ENCODE data around the gene CTXND1. TPM values are rescaled to one million over a fixed set of nuclear protein-coding genes. Genes with fewer than 3 reads are reported as not detected.

CTXND1 gene
- total and polyA plus RNA-seq, 2 of the 13 experiments (the other 11 are each of a cell fraction or from before 2014, with no cell fraction given), result 1.2 to 2.1 TPM

- TF ChIP-seq NR2F2 (IDR thresholded peaks at IDR 0.05; ENCODE audit: borderline replicate concordance, low read depth) (peak; percentile 43; the same call in 1 of the 2 replicates), ZNF687 (CRISPR knock-in tag; IDR thresholded peaks at IDR 0.05) (peak; percentile 62), ZMYM4 (CRISPR knock-in tag; IDR thresholded peaks at IDR 0.05) (peak; percentile 56; the same call in 1 of the 2 replicates), FOXM1 (CRISPR knock-in tag; IDR thresholded peaks at IDR 0.05) (no peak), GATAD2A (CRISPR knock-in tag; IDR thresholded peaks at IDR 0.05) (peak; percentile 35; the same call in 1 of the 2 replicates), ARHGAP35 (CRISPR knock-in tag; IDR thresholded peaks at IDR 0.05; ENCODE audit: borderline replicate concordance) (no peak), IRF2 (CRISPR knock-in tag; IDR thresholded peaks at IDR 0.05) (0 out of 2 replicates have a peak, but pooled peaks have one; percentile 35), CEBPG (CRISPR knock-in tag; IDR thresholded peaks at IDR 0.05) (peak; percentile 97), NFYB (CRISPR knock-in tag; IDR thresholded peaks at IDR 0.05) (no peak), ZNF740 (CRISPR knock-in tag; IDR thresholded peaks at IDR 0.05) (no peak), ZSCAN31 (CRISPR knock-in tag; IDR thresholded peaks at IDR 0.05; ENCODE audit: low read depth) (no peak)
- TF ChIP-seq, protein P1, sequence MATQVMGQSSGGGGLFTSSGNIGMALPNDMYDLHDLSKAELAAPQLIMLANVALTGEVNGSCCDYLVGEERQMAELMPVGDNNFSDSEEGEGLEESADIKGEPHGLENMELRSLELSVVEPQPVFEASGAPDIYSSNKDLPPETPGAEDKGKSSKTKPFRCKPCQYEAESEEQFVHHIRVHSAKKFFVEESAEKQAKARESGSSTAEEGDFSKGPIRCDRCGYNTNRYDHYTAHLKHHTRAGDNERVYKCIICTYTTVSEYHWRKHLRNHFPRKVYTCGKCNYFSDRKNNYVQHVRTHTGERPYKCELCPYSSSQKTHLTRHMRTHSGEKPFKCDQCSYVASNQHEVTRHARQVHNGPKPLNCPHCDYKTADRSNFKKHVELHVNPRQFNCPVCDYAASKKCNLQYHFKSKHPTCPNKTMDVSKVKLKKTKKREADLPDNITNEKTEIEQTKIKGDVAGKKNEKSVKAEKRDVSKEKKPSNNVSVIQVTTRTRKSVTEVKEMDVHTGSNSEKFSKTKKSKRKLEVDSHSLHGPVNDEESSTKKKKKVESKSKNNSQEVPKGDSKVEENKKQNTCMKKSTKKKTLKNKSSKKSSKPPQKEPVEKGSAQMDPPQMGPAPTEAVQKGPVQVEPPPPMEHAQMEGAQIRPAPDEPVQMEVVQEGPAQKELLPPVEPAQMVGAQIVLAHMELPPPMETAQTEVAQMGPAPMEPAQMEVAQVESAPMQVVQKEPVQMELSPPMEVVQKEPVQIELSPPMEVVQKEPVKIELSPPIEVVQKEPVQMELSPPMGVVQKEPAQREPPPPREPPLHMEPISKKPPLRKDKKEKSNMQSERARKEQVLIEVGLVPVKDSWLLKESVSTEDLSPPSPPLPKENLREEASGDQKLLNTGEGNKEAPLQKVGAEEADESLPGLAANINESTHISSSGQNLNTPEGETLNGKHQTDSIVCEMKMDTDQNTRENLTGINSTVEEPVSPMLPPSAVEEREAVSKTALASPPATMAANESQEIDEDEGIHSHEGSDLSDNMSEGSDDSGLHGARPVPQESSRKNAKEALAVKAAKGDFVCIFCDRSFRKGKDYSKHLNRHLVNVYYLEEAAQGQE (IDR thresholded peaks at IDR 0.05; ENCODE audit: borderline replicate concordance in 1 of 2, low read depth in 1 of 2, low read length in 2 of 2), result no peak
- TF ChIP-seq, protein P2, sequence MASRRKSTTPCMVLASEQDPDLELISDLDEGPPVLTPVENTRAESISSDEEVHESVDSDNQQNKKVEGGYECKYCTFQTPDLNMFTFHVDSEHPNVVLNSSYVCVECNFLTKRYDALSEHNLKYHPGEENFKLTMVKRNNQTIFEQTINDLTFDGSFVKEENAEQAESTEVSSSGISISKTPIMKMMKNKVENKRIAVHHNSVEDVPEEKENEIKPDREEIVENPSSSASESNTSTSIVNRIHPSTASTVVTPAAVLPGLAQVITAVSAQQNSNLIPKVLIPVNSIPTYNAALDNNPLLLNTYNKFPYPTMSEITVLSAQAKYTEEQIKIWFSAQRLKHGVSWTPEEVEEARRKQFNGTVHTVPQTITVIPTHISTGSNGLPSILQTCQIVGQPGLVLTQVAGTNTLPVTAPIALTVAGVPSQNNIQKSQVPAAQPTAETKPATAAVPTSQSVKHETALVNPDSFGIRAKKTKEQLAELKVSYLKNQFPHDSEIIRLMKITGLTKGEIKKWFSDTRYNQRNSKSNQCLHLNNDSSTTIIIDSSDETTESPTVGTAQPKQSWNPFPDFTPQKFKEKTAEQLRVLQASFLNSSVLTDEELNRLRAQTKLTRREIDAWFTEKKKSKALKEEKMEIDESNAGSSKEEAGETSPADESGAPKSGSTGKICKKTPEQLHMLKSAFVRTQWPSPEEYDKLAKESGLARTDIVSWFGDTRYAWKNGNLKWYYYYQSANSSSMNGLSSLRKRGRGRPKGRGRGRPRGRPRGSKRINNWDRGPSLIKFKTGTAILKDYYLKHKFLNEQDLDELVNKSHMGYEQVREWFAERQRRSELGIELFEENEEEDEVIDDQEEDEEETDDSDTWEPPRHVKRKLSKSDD (CRISPR knock-in tag; IDR thresholded peaks at IDR 0.05; ENCODE audit: low read depth), result 0 out of 2 replicates have a peak, but pooled peaks have one; percentile 53
- TF ChIP-seq, protein P3, sequence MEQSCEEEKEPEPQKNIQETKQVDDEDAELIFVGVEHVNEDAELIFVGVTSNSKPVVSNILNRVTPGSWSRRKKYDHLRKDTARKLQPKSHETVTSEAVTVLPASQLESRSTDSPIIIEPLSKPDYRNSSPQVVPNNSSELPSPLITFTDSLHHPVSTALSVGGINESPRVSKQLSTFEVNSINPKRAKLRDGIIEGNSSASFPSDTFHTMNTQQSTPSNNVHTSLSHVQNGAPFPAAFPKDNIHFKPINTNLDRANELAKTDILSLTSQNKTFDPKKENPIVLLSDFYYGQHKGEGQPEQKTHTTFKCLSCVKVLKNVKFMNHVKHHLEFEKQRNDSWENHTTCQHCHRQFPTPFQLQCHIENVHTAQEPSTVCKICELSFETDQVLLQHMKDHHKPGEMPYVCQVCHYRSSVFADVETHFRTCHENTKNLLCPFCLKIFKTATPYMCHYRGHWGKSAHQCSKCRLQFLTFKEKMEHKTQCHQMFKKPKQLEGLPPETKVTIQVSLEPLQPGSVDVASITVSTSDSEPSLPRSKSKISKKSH (CRISPR knock-in tag; IDR thresholded peaks at IDR 0.05; ENCODE audit: borderline replicate concordance), result no peak
Observed at GRCh38 chr15:80173022-80173759, 78.8 kb downstream of the CTXND1 start (continued).

Data from HepG2 (cell line).